Measurements from ENCODE around the gene EFNA5.

Gene EFNA5

GRCh38 chr5:107571621-107572536 is 98.9 kb downstream of the EFNA5 start:
- peak; percentile 74 for DNase-seq (ENCODE audit: low read depth, low spot score)

GRCh38 chr5:107570805-107571531 is 99.8 kb downstream of the EFNA5 start:
- no peak for DNase-seq (ENCODE audit: low read depth, low spot score)

- no peak for DNase-seq (ENCODE audit: low read depth, low spot score)
These were observed 100.6 kb downstream of the EFNA5 start for GRCh38 chr5:107570181-107570580.

GRCh38 chr5:107567901-107568671 is 102.7 kb downstream of the EFNA5 start:
- DNase-seq (ENCODE audit: low read depth, low spot score) = no peak

GRCh38 chr5:107566986-107567385 is 103.8 kb downstream of the EFNA5 start:
- DNase-seq (ENCODE audit: low read depth, low spot score) = no peak

- DNase-seq (ENCODE audit: low read depth, low spot score) = no peak
These were observed 104.7 kb downstream of the EFNA5 start for GRCh38 chr5:107565791-107566767.

GRCh38 chr5:107564931-107565372 is 105.8 kb downstream of the EFNA5 start:
- no peak for DNase-seq (ENCODE audit: low read depth, low spot score)

GRCh38 chr5:107563959-107564544 is 106.7 kb downstream of the EFNA5 start:
- DNase-seq (ENCODE audit: low read depth, low spot score) = no peak

GRCh38 chr5:107560377-107560776 is 110.4 kb downstream of the EFNA5 start:
- no peak for DNase-seq (ENCODE audit: low read depth, low spot score)

- no peak for DNase-seq (ENCODE audit: low read depth, low spot score)
These were observed 111.8 kb downstream of the EFNA5 start for GRCh38 chr5:107558823-107559375.

GRCh38 chr5:107557051-107557658 is 113.6 kb downstream of the EFNA5 start:
- DNase-seq (ENCODE audit: low read depth, low spot score) = no peak

- DNase-seq (ENCODE audit: low read depth, low spot score) = no peak
These were observed 114.2 kb downstream of the EFNA5 start for GRCh38 chr5:107556575-107556974.

GRCh38 chr5:107555425-107556090 is 115.2 kb downstream of the EFNA5 start:
- no peak for DNase-seq (ENCODE audit: low read depth, low spot score)

GRCh38 chr5:107554776-107555424 is 115.8 kb downstream of the EFNA5 start:
- DNase-seq (ENCODE audit: low read depth, low spot score) = no peak

GRCh38 chr5:107553117-107553555 is 117.6 kb downstream of the EFNA5 start:
- DNase-seq (ENCODE audit: low read depth, low spot score) = no peak

- no peak for DNase-seq (ENCODE audit: low read depth, low spot score)
These were observed 119.6 kb downstream of the EFNA5 start for GRCh38 chr5:107551088-107551487.

- no peak for DNase-seq (ENCODE audit: low read depth, low spot score)
These were observed 121.2 kb downstream of the EFNA5 start for GRCh38 chr5:107549567-107549966.

- DNase-seq (ENCODE audit: low read depth, low spot score) = no peak
These were observed 122.3 kb downstream of the EFNA5 start for GRCh38 chr5:107548477-107548876.

All from activated naive CD8-positive, alpha-beta T cell treated with anti-CD3 and anti-CD28 coated beads, Interleukin-2, amount 50 U/mL, for 16 hours (primary cell).